Measurements from ENCODE around the gene IAH1.

- no peak for TF ChIP-seq CHD7 (IDR thresholded peaks at IDR 0.05; ENCODE audit: low read depth, low read length)
- TF ChIP-seq MCM5 (IDR thresholded peaks at IDR 0.05; ENCODE audit: low read depth), result no peak
- no peak for TF ChIP-seq ZNF584 (CRISPR knock-in tag; IDR thresholded peaks at IDR 0.05; ENCODE audit: low read depth)
- TF ChIP-seq TAF7 (tag; IDR thresholded peaks at IDR 0.05), result no peak
- no peak for TF ChIP-seq CTCF (IDR thresholded peaks at IDR 0.05 in 2 of 3, conservative IDR thresholded peaks at IDR 0.05 in 1 of 3; ENCODE audit: insufficient read depth in 2 of 3, low read depth in 1 of 3, low read length in 3 of 3)
Measured at GRCh38 chr2:9462886-9463697, 11.3 kb upstream of the IAH1 start.

Data from K562 (cell line).